ENCODE measurements around the gene ENDOV.

The ENDOV gene

DNA sequence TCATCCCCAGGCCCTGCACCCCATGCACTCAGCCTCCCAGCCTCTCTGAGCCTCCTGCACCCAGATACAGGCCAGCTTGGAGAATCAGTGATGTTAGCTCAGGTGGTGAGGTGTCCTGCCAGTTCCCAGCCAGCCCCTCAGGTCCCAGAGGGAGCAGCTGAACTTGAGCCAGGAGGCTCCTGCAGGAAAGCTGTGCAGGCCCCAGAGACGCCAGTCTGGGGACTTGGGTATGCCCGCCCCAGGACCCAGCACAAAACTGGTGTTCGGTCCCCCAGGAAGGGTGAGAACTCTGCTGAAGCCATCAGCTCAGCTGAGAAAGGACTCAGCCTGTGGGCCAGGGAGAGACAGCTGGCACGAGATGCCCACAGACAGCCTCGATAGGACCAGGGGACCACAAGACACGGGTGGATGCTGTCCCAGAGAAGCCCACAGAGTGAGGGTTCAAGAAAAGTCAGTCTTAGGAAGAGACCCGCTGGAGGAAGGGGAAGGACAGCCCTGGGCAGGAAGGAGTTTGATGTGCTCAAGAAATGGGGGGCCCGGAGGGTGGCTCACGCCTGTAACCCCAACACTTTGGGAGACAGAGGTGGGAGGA is 11.0 kb downstream of the ENDOV start:
- TF ChIP-seq, protein P1, sequence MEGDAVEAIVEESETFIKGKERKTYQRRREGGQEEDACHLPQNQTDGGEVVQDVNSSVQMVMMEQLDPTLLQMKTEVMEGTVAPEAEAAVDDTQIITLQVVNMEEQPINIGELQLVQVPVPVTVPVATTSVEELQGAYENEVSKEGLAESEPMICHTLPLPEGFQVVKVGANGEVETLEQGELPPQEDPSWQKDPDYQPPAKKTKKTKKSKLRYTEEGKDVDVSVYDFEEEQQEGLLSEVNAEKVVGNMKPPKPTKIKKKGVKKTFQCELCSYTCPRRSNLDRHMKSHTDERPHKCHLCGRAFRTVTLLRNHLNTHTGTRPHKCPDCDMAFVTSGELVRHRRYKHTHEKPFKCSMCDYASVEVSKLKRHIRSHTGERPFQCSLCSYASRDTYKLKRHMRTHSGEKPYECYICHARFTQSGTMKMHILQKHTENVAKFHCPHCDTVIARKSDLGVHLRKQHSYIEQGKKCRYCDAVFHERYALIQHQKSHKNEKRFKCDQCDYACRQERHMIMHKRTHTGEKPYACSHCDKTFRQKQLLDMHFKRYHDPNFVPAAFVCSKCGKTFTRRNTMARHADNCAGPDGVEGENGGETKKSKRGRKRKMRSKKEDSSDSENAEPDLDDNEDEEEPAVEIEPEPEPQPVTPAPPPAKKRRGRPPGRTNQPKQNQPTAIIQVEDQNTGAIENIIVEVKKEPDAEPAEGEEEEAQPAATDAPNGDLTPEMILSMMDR (conservative IDR thresholded peaks at IDR 0.05; ENCODE audit: low read depth) = no peak
- H3K27ac ChIP-seq = no peak overlapping the region
- no peak for DNase-seq (ENCODE audit: low spot score)
- ChIA-PET POLR2A (ENCODE audit: low non-redundant PET) (no interaction called here), CTCF (interaction anchor here (1.1 kb wide), 1 partner anchor 52 kb away, joined by 3 read pairs; no protein-coding TSS in a partner anchor)

DNA sequence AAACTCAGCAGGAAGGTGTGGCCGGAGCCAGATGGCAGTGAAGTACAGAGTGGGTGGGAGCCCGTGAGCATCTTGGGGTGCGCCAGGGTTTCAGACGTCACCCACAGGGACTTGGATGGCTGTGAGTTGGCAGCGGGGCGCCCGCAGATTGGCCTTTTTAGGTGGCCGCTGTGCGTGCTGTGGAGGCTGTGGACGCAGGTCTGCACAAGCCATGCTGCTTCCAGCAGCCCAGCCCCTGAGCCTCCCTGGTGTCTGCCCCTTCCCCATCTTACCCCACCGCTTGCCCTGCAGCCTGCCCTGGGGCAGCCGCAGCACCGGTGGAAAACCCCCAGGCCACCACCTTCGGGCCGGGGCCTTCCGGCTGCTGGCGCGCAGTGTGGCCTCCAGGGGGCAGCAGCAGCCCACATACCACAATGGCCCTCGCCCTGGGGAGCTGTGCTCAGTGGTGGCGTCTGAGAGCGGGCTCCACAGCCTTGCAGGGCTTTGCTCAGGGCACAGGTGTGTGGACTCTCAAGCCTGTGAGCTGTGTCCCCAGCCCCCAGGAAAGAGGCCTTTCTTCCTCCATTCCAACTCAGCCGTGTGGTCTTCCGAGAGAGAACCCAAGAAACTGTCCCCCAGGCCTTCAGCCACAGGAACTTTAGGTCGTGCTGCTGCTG is 11.8 kb downstream of the ENDOV start:
- CTCF ChIA-PET = interaction anchor here (0.5 to 1.3 kb wide), 11 partner anchors 13 to 561 kb away, joined by 3 to 6 read pairs (median 3); no protein-coding TSS in a partner anchor
- peak; percentile 87 for DNase-seq (ENCODE audit: low spot score)
- TF ChIP-seq, protein P1 (conservative IDR thresholded peaks at IDR 0.05; ENCODE audit: low read depth) = peak; percentile 98
- POLR2A ChIA-PET (ENCODE audit: low non-redundant PET) = no interaction called here
- H3K27ac ChIP-seq = no peak overlapping the region

DNA sequence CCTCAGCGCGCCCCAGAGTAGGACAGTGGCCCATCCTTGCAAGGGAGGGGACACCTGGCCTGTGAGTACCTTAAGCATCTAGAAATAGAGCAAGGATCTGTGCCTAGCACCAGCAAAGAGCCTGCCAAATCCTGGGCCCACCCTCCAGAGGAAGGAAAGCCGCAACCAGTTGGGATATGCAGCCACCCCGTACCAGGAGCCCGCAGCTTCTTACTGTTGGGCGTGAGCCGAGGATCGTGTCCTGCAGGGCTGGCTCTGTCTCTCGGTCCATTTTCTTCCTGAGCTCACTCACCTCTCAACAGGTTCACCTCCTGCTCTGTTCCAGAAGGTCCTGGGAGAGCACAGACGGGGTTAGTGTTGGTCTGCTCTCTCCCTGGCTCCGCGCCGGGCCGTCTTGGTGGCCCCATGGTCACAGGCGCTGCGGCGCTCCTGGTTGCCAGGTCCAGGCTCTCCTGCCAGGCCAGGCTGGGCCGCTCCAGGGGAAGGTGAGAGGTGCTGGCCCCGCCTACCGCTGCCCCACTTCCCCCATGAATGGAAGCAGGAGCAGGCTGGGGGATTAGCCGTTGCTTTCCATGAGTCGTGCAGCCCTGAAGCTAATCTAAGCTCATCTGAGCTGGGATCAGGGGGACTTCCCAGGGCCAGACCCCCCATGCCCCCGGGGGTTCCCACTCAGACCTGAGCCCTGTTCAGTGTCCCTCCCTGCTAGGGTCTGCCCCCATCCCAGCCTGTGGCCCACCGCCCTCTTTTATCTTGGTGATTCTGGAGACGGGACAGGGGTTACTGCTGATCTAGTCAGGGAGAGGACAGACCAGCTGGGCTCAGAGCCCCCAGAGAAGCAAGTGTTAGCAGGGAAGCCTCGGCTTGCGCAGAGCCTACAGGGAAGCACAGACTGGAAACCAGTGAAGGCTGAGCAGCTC is 12.7 kb downstream of the ENDOV start:
- ChIA-PET POLR2A (ENCODE audit: low non-redundant PET) (no interaction called here), CTCF (interaction anchor here (0.5 to 1.3 kb wide), 13 partner anchors 12 to 560 kb away, joined by 3 to 6 read pairs (median 3); no protein-coding TSS in a partner anchor)
- H3K27ac ChIP-seq = no peak overlapping the region
- DNase-seq (ENCODE audit: low spot score) = no peak
- TF ChIP-seq, protein P1 (conservative IDR thresholded peaks at IDR 0.05; ENCODE audit: low read depth) = no peak

DNA sequence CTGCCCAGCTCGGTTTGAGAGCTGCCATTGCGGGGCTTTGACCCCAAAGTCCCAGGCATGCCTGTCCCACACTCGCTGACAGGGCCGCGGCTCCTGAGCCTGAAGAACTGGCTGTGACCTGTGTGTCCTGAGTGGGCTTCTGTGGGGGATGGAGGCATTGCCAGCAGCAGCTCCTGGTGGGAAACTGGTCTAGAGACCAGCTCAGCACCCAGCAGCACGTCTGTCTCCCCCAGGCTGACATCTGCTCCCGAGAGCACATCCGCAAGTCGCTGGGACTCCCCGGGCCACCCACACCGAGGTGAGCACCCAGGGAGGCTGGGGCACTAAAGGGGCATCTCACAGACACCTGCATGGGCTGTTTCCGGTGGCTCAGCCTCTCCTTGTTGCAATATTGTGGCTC is 13.4 kb downstream of the ENDOV start:
- H3K27ac ChIP-seq = no peak overlapping the region
- POLR2A ChIA-PET (ENCODE audit: low non-redundant PET) = no interaction called here
- CTCF ChIA-PET = interaction anchor here (1.0 kb wide), 1 partner anchor 147 kb away, joined by 3 read pairs; no protein-coding TSS in a partner anchor
- TF ChIP-seq, protein P1 (conservative IDR thresholded peaks at IDR 0.05; ENCODE audit: low read depth) = no peak
- no peak for DNase-seq (ENCODE audit: low spot score)

GRCh38 chr17:80428796-80429195 is 13.8 kb downstream of the ENDOV start:
- no peak for DNase-seq (ENCODE audit: low spot score)
- no peak overlapping the region for H3K27ac ChIP-seq
- TF ChIP-seq, protein P1 (conservative IDR thresholded peaks at IDR 0.05; ENCODE audit: low read depth) = no peak
- POLR2A ChIA-PET (ENCODE audit: low non-redundant PET) = no interaction called here
- CTCF ChIA-PET = interaction anchor here (1.0 kb wide), 1 partner anchor 147 kb away, joined by 3 read pairs; no protein-coding TSS in a partner anchor

Measured in RWPE1 (cell line).